SIG-M5 treated with dmso at 0.1 percent for 504 hours (cell line): ENCODE results near the gene ZNF467.

Experiments
- DNase-seq: peaks from one replicate; lab custom pipeline; 2025; ENCODE audit not compliant: unreplicated experiment; lab: John Stamatoyannopoulos, UW

ZNF467 gene

DNA sequence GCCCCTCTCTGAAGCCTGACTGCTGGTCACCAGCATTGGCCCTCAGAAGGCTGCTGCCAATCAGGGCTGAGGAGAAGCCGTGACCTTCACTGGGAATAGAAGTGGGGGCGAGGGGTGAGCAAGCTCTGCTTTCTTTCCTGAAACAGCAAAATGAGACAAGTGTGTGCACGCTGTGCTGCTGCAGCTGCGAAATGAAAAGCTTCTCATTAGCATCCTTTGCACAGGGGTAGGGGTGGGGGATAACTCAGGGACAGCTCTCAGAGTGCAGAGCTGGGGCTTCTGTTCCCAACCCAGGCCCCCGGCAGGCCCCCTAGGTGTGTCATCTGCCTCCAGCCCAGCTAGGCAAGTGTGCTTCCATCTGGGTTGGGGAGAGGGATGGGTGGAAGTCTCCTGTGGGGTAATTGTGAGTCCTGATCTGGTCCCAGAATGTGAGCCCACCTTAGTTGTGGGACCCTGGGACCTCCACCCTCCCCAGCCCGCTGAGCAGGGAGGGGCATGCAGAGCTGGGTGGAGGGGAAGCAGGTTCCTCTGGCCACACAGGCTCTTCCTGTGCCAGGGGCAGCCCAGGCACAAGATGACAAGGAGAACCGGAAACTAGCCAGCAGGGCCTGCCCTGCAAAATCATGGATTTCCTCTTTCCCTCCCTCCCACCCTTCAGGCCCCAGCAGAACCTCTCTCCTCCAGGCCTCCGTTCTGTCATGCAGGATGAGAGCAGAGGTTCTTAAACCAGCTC is 22.2 kb downstream of the ZNF467 start:
- DNase-seq: no peak

DNA sequence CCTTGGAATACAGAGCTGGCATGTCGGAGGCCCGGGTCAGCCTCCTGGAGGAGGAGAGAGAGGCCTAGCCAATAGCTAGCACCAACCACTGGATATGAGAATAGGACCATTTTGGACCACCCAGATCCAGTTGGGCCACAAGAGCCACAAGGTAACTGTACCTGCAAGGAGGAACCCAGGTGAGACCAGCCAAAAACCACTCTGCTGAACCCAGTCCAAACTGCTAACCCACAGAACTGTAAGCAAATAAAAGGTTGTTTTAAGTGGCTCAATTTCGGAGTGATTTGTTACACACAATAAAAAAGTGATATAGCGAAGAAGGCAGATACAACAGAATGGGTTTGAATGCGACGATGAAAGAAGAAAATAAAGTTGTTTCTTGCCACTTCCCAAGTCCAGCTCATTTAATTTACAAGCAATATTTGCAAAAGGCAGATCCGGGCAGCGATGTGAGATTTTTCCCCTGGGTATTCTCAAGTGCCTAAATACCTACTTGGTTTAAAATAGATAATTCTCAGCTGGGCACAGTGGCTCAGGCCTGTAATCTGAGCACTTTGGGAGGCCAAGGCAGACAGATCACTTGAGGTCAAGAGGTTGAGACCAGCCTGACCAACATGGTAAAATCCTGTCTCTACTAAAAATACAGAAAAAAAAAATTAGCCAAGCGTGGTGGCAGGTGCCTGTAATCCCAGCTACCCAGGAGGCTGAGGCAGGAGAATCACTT is 23.1 kb downstream of the ZNF467 start:
- no peak for DNase-seq

DNA sequence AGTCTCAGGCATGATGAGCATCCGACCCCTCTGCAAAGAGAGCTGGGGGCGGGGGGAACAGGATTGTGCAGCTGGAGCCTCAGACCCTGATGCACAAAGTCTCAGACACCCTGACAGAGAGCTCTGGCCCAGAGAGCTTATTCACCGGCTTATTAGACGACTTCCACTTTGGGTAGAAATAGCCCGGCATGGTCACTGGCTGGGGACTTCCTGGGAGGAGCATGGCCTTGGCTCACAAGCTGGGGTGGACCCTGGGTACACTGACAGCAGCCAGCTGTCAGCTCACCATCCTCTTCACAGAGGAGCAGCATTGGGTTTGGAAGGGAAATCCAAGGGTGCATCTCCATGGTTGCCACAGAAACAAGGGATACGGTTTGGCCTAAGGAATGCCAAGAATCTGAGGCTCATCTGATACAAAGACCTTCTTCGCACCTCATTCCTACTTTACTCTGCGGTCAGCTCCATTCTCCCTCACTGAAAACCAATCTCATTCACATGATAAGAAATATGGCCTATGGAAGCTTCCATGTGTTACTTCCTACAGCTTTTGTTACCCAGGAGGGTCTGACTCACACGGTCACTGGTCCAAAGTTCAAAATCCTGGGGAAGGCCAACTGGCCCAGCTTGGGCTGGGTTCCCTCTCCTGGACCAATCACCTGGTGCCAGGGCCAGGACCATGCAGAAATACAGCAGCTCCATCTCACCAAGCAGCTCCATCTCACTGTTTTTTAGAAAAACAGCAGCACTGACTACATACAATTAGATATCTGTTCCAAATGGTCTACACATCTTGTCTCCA is 25.1 kb downstream of the ZNF467 start:
- DNase-seq: no peak

DNA sequence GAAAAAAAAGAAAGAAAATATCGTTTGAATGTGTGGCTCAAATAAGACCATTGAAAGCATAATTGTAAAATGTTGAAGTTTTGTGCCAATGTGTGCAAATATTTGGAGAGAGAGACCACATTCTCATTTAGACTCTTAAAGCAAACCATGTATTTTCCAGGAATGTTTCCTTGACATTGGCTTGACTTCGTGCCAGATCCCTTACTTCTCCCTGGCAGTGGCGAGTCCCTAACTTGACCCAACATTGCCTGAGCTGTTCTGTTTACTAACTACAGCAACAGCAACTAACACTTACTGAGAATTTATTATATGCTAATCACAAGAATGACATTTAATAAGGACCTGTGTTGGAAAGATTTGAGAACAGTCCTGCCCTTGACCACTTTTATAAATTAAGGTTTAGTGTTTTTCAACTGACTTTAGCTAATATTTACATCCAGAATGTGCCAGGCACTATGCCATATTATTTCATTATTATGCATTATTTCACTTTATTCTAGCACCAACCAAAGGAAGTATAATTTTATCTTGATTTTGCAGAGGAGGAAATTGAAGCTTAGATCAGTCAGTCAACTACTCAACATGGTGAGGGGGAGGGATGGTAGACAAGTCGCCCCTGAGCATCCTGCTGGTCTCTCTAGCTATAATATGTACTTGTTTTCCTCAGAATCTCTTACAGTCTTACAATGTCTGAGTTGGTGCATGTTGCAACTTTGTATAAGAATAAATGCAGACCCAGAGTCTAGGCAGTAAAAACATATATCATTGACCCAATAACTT is 29.7 kb downstream of the ZNF467 start:
- no peak for DNase-seq

DNA sequence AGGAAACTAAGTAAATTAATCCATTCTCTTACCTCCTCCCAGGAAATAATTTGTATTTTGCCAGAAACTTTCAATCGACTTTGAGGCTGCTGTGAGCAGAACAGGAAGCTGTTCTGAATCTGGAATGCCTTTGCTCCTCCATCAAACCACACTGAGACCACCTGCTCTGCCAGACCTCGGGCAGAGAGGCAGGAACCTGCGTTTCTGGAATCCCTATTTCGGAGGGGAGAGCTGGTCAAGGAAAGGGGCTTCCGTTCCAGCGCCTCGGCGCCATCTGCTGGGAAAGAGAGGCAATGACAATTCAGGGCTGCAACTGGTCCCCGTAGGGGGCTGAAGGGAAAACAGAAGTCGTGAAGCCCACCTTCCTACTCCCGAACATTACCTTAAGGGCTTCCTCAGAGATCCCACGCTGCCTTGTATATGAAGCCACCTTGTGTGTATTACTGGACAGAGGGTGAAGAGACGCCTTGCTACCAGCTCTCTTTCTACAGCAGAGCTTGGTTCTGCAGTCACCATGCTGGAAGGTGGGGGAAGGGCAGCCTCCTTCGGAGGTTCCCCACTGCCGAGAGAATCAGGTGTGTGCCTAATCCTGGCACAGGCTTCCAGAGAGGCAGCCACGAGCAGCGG is 31.2 kb downstream of the ZNF467 start:
- DNase-seq: peak; percentile 40

DNA sequence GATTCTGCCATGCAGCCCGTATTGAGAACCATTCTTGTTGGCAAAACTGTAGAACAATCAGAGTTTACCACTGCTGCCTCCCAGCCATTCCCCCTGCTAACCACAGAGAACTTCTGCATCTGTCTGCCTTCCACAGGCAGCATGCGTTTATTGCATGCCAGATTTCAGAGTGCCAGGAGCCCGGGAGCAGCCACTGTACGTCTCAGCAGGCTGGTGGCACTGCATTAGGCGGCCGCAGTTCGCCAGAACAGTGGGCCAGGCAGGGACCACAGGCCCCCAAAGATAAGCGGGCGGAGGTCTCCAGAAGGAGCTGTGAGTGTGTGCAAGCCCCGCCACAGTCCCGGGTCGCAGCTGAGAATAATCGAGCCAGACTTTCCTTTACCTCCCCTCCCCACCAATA is 31.8 kb downstream of the ZNF467 start:
- peak; percentile 46 for DNase-seq

DNA sequence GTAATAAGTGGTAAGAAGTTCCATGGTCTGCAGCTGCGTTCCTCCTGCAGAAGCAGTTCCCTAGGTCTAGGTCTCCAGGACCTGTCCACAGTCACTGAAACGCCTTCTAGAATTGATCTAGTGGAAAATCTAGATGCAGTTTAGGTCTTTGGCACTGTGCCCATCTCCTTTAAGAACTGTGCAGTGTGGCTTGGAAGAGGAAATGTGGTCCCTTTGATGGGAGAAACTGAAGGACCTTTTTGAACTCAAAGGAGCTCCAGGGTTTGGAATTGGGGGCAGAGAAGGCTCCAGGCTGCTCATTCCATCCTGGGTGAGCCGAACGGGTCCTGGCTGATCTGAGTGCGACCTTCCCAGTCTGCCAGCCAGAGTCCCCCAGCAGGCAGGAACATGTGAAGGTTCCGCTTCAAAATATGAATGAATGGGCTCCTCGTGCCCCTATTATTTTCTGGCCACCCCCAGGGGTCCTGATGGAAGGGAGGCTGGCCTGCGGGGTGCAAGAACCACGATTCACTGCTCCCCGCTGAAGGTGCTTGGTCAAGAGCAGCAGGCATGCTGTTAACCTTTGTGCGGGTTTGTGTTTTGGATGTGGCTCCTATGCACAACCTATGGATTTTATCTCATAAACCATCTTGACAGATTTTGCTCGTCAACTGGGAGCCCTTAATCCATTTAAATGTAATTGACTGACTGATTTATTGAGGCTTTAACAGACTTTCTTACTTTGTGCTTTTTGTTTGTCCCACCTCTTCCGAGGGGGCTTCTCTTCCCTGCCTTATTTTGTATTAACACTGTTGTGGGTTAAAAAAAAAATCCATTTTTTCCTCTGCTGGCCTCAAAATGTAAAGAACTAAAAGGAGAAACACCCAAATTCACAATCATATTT is 36.7 kb downstream of the ZNF467 start:
- no peak for DNase-seq

DNA sequence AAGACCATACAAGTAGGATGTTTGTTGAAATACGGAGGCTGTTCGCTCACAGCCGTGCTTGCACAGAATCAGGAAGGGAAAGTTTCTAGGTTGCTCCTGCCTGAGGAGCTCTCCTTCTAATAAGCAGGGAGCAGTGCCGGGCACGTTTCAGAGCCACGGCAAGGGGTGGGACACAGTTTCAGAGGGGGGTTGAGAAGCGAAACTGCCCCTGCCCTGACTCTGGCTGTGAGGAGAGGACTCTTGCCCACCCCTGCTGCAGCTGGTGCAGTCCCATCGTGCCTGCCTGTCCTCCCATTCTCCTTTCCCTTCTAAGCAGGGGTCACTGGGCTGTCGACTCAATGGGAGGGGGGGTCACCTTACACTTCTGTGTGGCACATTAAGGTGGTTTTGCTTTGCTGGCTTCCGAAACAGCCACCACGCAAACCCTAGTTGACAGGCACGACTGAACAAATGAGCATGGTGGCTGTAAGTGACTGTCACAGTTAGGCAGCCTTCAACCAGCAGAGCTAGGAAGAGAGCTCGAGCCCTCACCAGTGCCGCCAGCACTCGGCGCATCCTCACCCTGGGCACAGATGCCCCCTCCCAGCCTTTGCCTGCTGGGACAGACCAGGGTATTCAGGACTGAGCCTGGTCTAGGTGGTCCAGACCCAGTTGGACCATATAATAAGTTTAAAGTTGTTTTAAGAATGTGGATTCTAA is 37.5 kb downstream of the ZNF467 start:
- no peak for DNase-seq

DNA sequence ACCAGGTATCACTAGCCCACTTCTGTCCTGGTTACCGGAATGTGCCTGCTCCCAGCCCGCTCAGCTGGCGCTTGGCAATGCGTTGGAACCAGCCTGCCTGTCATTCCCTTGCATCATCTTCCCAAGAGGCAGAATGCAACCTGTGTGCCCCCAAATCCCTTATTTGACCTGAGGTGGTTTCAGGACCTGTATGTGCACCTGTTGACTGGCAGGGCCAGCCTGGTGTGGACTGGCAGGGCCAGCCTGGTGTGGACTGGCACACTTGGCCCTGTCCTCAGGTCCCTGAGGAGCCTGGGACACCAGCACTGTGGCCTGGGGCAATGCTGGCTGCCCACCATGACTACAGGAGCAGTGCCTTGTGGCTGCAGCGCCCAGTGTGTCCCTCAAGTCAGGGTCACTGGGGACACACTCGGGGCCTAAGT is 38.2 kb downstream of the ZNF467 start:
- DNase-seq: no peak

DNA sequence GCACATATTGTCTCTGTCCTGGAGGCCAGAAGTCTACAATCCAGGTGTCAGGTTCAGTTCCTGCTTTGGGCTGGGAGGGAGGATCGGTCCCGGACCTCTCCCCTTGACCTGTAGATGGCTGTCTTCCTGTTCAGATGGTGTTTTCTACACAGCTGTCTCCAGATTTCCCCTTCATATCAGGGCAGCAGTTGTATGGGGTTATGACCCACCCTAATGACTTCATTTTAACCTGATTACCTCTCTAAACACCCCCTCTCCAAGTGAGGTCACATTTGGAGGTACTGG is 38.7 kb downstream of the ZNF467 start:
- no peak for DNase-seq

DNA sequence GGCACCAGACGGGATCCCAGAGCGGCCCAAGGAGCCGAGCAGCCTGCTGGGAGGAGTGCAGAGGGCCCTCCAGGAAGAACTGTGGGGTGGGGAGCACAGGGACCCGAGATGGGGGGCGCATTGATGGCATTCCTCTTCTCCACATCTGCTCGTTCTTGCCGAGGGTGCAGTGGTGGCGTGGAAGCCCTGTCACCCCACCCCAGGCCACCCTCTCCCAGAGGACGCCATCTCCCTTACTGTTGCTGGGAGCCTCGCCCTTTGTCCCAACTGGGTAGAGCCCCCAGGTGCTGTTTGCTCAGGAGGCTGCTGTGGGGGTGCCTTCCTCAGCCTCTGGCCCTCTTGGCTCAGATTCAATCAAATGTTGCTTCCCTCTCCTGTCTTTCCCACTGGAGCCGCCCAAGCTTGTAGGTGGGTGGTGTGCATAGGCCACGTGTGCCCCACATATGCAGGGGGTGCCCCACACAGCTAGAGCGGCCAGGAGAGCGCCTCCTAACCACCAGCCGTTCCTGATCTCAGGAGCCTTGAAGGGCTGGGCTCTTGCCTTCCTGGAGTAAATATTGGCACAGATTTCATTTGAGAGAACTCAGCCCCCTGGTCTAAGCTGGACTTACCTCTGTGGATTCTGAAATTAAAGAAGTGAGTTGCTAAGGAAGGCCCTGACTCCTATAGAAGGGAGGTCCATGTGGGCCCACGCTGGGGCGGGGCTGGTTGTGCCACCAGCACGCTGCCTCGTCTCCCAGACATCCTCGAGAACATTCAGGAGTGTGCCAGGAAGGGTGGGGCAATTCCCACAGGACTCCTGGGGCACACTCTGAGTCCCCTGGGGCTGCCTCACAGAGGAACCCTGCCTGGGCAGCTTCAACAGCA is 39.2 kb downstream of the ZNF467 start:
- no peak for DNase-seq

DNA sequence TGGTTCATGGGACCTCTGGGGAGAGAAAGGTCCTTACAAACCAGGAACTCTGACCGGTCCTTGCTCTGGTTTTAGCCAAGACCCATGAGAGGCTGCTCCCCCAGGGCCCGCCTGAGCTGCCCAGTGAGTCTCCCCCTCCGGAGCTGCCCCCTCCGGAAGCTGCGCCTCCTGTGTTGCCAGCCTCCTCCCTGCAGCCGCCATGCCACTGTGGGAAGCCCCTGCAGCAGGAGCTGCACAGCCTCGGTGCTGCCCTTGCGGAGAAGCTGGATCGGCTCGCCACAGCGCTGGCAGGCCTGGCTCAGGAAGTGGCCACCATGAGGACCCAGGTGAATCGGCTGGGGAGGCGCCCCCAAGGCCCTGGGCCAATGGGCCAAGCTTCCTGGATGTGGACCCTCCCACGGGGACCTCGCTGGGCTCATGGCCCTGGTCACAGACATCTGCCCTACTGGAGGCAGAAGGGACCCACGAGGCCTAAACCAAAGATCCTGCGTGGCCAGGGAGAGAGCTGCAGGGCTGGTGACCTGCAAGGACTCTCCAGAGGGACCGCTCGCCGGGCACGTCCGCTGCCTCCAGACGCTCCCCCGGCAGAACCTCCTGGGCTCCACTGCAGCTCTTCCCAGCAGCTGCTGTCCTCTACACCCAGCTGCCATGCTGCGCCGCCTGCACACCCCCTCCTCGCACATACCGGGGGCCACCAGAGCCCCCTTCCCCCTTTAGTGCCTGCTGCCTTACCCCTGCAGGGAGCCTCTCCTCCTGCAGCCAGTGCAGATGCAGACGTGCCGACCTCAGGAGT is 40.1 kb downstream of the ZNF467 start:
- DNase-seq: no peak

DNA sequence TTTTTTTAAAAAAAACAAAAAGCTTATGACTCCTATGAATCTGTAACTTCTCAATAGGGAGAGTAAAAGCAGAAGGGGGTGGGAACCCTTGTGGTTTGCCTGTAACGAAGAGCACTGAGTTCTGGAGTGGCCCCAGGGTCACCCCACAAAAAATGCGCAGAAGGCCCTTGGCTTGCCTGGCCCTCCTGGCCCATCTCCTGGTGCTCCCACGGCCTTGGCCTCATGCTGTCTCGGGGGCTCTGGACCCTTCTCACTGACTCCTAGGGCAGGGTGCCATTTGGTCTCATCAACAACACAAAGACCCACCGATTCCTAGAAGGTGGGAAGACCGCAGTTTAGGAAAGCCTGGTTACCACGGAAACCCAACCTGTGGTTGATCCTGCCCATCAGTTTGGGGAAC is 40.8 kb downstream of the ZNF467 start:
- DNase-seq: no peak

DNA sequence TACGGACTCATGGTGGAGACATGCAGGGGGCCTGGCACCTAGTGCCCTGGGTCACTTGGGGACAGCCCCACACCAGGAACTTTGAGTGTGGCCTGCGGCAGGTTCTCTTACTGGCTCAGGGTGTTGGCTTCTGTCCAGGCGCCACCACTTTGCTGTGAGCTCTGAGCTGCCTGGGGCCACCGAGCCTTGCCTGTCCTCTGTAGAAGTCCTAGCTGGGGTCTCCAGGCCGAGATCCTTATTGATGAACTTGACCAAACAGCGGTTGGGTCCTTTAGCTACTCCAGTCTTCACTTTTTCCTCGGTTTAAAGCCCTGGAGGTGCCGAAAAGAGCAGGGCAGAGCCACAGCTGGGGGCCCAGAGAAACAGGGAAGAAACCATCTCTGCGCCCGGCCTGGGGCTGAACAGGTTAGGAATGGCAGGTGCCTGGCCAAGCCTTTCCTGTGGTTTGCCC is 41.3 kb downstream of the ZNF467 start:
- no peak for DNase-seq

DNA sequence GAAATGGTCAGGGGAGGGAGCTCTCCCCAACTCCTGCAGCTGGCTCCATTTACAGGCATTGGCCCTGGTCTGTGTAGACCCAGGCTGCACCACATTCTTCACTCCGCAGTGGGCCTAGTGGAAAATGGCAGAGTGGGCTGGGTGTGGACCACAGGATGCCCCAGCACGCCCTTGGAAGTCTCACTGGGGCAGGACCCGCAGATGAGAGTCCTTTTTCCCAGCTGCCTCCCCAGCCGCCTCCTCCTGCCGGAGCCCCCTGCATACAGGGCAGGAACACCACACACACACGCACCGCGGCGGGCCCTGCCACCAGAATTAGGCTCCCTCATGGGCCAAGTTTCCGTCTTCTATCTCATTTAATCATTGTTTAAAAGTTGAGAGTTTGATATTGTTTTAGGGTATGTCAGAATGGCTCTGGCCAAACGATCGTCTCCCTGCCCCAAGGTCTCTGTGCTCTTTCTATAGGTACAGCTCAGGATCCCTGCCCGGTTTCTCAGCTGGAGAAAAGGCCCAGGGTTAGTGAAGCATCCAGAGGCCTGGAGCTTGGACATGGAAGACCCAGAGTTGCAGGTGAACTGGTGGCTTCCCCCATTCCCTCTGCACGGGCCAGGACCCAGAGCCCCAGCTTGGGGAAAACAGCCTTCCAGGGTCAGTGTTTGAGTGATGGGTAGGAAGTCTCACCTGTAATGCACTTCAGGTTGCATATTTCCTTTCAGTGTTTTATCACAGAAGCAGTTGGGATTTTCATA is 42.0 kb downstream of the ZNF467 start:
- DNase-seq: no peak

DNA sequence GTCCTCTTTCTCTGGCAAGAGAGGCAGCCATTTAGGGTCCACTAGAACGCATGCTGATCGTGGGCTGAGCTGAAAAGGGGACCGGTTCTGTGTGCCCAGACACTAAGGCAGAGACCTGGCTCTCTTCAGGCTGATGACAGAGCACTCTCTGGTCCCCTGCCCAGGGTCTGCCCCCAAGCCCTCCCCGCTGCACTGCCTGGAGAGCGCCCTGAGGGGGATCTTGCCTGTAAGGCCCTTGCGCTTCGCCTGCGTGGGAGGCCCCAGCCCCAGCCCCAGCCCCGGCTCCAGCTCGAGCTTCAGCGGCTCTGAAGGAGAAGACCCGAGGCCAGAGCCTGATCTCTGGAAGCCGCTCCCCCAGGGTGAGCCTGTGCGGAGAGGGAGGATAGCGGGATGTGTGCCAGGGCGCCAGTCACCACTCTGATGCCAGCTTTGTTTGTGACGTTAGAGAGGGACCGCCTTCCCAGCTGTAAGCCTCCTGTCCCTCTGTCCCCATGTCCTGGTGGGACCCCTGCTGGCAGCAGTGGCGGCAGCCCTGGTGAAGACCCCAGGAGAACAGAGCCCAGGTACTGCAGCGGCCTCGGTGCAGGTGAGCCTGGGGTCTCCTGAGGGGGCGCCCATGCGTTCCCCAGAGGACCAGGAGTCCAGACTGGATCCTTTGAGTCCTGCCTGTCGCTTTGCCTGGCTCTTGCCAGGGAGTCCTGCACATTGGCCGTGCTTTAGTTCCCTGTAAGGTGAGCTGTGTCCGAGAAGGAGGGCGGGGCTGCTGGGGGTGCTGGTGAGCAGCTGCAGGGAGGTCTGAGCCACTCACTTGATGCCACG is 43.2 kb downstream of the ZNF467 start:
- DNase-seq: no peak
